ENCODE results near the gene FAM53A.
"Not testable (repeated sequence)": the region's sequence is repeated elsewhere in the genome, so short reads cannot be mapped to it uniquely, and the experiment has no call there.

FAM53A gene

DNA sequence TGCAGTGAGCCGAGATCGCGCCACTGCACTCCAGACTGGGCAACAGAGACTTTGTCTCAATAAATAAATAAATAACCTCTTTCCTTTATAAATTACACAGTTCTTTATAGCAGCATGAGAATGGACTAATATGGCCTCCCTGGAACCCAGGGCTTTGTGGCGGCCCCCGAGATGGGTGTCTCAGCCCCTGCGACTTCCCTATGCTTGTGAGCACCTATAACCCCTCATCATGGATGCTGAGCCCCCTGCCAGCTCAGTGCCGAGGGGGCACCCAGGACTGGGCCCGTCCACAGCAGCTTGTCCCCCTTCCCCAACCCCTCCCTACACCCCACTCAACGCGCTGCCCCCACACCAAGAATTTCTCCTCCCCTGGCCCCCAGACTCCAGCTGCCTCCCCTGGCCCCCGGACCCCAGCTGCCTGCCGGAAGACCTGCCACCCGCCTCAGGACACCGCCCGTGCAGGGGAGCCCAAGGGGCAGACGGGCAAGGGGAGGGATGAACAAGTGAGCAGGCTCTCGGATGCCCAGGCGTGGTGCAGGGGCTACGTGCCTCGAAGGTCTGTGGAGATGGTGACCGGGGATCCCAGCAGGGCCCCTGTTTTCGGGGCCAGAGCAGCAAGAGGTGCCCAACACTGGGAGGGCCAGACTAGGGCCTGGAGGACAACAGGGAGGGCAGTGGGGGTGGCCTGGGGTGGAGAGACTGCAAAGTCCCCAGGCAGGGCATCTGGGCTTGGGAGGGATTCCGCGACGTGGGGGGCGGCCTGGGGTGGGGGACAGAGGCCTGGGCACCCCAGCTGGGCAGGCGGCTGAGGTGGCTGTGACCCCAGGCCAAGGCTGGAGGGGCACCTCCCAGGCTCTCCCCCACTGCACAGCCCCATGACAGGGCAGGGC lies 74.0 kb downstream of the FAM53A start:
- Histone ChIP-seq H3K4me3 (ENCODE audit: low read depth, low read length) (no peak overlapping the region), H3K4me1 (no peaks in the 10 kb centered on the region), H3K9me3 (no peaks in the 10 kb centered on the region), H3K27me3 (peaks cover 5% of the 10 kb centered on the region), H3K36me3 (no peaks in the 10 kb centered on the region)
- peak; percentile 4 for DNase-seq
- TF ChIP-seq, protein P1, sequence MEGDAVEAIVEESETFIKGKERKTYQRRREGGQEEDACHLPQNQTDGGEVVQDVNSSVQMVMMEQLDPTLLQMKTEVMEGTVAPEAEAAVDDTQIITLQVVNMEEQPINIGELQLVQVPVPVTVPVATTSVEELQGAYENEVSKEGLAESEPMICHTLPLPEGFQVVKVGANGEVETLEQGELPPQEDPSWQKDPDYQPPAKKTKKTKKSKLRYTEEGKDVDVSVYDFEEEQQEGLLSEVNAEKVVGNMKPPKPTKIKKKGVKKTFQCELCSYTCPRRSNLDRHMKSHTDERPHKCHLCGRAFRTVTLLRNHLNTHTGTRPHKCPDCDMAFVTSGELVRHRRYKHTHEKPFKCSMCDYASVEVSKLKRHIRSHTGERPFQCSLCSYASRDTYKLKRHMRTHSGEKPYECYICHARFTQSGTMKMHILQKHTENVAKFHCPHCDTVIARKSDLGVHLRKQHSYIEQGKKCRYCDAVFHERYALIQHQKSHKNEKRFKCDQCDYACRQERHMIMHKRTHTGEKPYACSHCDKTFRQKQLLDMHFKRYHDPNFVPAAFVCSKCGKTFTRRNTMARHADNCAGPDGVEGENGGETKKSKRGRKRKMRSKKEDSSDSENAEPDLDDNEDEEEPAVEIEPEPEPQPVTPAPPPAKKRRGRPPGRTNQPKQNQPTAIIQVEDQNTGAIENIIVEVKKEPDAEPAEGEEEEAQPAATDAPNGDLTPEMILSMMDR (IDR thresholded peaks at IDR 0.05; ENCODE audit: low read depth, low read length), result no peak

DNA sequence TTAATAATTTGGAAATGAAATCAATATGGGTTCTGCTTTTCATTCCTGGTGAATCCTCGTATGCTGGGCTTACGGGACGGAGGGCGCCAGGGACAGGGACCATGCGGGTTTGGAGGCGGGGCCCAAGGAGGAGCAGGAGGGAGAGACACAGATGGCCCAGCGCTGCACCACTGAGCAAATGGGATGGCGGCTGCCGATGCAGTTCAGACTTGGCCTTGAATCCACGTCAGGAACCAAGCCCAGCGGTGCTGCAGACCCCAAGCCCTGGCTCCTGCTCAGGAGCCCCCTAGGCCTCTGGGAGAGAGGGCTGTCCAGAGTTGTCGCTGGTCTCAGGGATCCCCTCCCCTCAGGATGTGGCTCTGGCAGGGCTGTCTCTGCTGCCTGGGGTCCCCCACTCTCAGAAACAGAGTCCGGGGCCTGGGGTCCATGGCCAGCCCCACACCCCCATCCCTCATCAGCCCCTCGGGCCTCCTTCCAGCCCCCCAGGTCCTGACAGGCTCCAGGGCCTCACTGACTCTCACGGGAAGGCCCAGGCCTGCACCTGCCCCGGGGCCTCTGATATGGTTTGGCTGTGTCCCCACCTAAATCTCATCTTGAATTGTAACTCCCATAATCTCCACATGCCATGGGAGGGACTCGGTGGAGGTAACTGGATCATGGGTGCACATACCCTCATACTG lies 75.2 kb downstream of the FAM53A start:
- peak; percentile 15 for DNase-seq
- H3K9me3 ChIP-seq, result no peaks in the 10 kb centered on the region
- H3K36me3 ChIP-seq, result no peaks in the 10 kb centered on the region
- H3K4me3 ChIP-seq (ENCODE audit: low read depth, low read length), result no peak overlapping the region
- peaks cover 16% of the 10 kb centered on the region for H3K27me3 ChIP-seq
- TF ChIP-seq, protein P1 (IDR thresholded peaks at IDR 0.05; ENCODE audit: low read depth, low read length), result no peak
- H3K4me1 ChIP-seq, result no peaks in the 10 kb centered on the region

DNA sequence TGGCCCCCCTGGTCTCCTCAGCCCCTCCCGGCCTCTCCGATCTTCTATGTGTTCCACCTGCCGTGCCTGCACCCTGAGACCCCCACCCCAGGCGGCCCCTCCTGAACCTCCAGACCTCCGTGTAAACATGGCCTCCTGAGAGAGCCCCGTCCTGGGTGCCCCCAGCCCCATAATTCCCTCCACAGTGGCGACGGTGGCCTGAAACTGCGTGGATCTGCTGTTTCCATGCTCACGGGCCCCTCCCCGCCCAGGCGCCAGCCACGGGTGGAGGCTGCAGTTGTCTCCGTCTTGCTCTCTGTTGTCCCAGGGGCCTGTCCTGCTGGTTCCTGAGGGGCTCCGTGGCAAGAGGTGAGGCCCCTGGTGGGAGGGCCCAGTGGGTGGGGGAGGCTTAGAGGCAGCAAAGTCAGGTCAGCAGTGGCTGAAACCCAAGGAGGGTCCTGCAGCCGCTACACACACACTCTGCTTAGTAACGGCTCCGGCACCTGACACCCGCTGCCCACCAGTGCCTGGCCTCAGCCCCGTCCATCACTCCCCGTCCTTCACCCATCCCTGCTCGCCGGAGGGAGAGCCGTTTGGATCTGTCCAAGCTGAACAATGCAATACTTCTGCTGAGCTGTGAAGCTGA lies 75.8 kb downstream of the FAM53A start:
- Histone ChIP-seq H3K27me3 (peaks cover 23% of the 10 kb centered on the region), H3K4me1 (no peaks in the 10 kb centered on the region), H3K4me3 (ENCODE audit: low read depth, low read length) (no peak overlapping the region), H3K36me3 (no peaks in the 10 kb centered on the region), H3K9me3 (no peaks in the 10 kb centered on the region)
- peak; percentile 5 for DNase-seq
- TF ChIP-seq, protein P1 (IDR thresholded peaks at IDR 0.05; ENCODE audit: low read depth, low read length), result no peak

DNA sequence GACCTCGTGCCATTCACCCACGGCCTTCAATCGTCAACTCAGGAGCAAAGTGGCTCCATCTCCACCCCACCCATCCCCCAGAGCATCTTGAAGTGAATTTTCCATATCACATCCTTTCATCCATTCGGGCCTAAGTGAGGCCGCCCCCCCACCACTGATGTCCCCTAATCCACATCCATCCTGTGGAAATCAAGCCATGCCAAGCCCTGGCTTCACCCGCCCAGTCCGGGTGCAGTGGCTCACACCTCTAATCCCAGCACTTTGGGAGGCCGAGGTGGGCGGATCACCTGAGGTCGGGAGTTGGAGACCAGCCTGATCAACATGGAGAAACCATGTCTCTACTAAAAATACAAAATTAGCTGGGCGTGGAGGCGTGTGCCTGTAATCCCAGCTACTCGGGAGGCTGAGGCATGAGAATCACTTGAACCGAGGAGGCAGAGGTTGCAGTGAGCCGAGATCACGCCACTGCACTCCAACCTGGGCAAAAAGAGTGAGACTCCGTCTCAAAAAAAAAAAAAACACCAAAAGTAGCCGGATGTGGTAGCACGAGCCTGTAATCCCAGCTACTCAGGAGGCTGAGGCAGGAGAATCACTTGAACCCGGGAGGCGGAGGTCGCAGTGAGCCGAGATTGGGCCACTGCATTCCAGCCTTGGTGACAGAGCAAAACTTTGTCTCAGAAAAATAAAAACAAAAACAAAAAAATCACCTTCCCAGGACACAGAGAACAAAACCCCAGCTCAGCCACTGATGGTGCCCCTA lies 76.5 kb downstream of the FAM53A start:
- not testable (repeated sequence) for H3K36me3 ChIP-seq; H3K4me1 ChIP-seq; H3K9me3 ChIP-seq; H3K4me3 ChIP-seq (ENCODE audit: low read depth, low read length)
- DNase-seq, result peak; percentile 3
- peaks cover 29% of the 10 kb centered on the region for H3K27me3 ChIP-seq

DNA sequence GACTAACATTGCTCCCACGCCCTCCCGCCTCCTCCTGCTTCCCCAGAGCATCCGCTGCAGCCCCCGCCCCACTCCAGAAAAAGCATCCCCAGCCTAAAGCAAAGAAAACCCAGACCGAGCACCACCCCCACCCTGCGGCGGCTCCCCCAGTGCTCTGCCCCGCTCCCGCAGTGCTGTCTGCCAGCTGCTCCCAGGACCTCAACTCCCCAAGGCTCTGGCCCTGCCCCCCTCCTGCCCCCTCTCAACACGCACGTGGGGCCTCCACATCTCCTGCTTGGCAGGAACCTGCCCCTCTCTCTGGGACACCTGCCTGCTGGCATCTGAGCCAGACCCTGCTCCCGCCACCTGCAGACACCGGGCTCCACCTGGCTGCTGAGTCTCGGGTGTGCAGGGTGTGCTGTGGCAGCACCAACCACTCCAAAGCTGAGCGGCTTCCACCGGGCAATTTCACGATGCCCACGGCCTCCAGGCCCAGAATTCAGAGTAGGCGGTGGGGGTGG lies 79.4 kb downstream of the FAM53A start:
- Histone ChIP-seq H3K36me3 (no peaks in the 10 kb centered on the region), H3K27me3 (peaks cover 29% of the 10 kb centered on the region), H3K9me3 (no peaks in the 10 kb centered on the region), H3K4me1 (no peaks in the 10 kb centered on the region), H3K4me3 (ENCODE audit: low read depth, low read length) (no peak overlapping the region)
- DNase-seq, result no peak
- TF ChIP-seq, protein P1 (IDR thresholded peaks at IDR 0.05; ENCODE audit: low read depth, low read length), result no peak

DNA sequence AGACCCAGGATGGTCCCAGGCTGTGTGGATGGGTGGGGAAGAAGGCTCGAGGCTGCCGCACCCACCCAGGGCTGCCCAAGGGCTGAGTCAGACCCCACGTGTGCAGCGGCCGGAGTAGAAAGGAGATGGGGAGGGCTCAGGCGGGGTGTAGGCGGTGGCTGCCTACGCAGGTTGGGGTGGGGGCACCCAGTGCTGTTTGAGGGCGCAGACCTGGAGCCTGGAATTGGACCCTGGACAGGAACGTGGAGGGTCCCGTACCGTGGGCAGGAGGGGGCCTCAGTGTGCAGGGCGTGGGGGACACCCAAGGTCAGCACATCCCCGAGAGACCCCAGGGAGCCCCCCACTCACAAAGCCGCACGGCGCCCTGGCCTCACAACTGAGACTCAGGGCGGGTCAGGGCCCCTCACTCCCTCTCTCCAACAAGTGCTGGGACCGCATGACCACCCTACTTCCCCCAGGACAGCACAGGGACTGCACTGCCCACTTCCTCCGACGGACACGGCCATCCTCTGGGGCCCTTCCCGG lies 79.9 kb downstream of the FAM53A start:
- Histone ChIP-seq H3K4me3 (ENCODE audit: low read depth, low read length) (no peak overlapping the region), H3K36me3 (no peaks in the 10 kb centered on the region), H3K9me3 (no peaks in the 10 kb centered on the region), H3K27me3 (peaks cover 29% of the 10 kb centered on the region), H3K4me1 (no peaks in the 10 kb centered on the region)
- DNase-seq, result no peak
- TF ChIP-seq, protein P1 (IDR thresholded peaks at IDR 0.05; ENCODE audit: low read depth, low read length), result no peak
